ENCODE data around the gene PLXDC1.

- TF ChIP-seq EP300 (IDR thresholded peaks at IDR 0.05; ENCODE audit: borderline replicate concordance) (no peak), YY1 (IDR thresholded peaks at IDR 0.05; ENCODE audit: low read depth) (no peak), TAF1 (IDR thresholded peaks at IDR 0.05; ENCODE audit: low read depth) (no peak), CEBPB (IDR thresholded peaks at IDR 0.05) (no peak)
Observed at GRCh38 chr17:39080421-39081078, 70.9 kb downstream of the PLXDC1 start.
